Kidney glomerular epithelial cell (primary cell): ENCODE data around the gene GRIK3.
"Not testable (repeated sequence)": the region's sequence is repeated elsewhere in the genome, so short reads cannot be mapped to it uniquely, and the experiment has no call there.

Experiments
- DNase-seq: peaks from one replicate; lab custom pipeline; 2025; lab: John Stamatoyannopoulos, UW

GRIK3 gene

DNA sequence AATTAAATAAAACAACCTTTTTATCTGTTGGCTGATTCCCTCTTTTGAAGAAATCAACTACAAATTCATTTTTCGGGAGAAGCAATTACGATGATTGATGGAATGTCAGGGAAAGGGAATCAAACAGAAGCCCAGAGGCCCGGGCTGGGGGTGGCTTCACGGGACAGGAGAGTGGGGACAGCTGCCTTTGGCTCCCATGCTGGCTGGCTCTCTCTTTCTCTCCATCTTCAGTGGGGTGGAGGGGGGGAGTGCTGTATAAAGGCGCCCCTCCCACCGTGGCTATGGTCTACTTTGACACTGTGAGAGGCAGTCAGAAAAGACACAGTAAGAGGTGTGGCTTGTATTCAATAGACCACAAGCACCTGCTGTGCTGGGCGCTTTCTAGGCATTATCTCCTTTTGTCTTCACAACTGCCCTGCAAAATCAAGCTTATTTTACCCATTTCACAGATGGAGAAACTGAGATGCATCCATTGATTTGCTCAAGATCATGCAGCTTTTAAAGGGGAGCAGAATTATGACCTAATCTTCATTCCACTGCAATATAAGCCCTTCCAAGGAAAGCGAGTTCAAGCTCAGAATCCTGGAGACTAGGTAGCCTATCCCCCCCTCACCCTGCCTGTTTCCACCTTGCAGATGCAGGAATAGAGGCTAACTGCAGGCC lies 92.9 kb downstream of the GRIK3 start:
- DNase-seq: no peak

DNA sequence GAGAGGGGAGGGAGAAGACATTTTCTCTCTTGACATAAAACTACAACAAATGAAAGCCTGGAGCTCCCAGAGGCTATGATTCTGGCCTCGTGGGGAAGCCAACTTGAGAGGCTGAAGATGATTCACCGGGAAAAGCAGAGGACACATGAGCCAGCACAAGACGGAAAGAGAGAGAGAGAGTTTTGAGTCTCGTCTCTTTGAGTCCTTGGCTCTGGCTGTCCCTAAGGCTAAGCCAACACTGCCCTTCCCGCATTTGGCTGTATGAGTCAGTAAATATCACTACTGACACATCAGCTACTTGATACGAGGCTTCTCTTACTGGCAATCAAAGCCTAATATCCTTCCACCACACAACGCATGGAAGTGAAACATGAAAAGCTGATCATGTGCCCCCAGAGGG lies 95.5 kb downstream of the GRIK3 start:
- no peak for DNase-seq

GRCh38 chr1:36937371-36937770 lies 96.9 kb downstream of the GRIK3 start:
- no peak for DNase-seq

DNA sequence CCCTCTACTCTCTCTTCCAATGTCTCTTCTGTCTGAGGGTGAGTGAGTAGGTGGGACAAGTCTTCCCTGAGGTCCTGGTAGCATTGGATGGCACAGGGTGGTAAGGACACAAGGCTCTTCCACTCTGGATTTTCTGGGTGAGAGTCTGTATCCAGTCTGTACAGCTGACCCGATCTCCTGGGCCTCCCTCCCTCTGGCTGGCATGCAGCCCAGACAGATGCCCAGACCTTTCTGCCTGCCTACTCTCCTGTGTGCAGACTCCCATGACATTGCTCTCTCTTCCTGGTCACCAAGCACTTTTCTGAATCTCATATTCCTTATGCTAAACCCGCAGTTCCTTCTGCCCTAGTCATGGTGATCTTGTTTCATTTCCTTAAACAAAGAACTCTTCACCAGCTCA lies 100.3 kb downstream of the GRIK3 start:
- DNase-seq: no peak

- no peak for DNase-seq
Measured at GRCh38 chr1:36927826-36928225, 106.5 kb downstream of the GRIK3 start.

- DNase-seq: no peak
Measured at GRCh38 chr1:36925251-36925650, 109.1 kb downstream of the GRIK3 start.

DNA sequence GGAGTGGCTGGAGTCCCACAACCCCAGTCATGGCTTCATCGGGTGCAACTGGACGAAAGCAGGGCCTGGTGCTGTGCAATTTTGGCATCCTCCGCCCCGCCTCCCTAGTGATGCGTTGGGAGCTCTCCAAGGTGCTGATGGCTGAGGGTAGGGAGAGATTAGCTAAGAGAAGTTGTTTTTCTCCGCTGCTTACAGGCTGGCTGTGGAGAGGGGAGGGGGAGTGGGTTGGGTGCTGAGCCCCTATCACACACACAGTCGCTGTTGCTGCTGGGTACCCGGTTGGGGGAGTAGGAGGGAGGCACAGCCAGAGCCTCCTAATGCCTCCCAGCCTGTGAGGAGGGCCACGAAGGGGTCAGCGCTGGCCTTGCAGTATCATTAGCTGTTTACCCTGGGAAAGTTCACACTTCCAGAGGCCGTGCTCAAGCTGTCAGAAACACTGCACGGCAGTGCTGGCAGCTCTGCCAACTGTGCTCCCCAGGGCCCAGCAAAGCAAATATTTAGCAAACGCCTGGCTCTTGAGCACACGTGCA lies 110.0 kb downstream of the GRIK3 start:
- peak; percentile 1 for DNase-seq

GRCh38 chr1:36922593-36923426 lies 111.5 kb downstream of the GRIK3 start:
- DNase-seq: no peak

DNA sequence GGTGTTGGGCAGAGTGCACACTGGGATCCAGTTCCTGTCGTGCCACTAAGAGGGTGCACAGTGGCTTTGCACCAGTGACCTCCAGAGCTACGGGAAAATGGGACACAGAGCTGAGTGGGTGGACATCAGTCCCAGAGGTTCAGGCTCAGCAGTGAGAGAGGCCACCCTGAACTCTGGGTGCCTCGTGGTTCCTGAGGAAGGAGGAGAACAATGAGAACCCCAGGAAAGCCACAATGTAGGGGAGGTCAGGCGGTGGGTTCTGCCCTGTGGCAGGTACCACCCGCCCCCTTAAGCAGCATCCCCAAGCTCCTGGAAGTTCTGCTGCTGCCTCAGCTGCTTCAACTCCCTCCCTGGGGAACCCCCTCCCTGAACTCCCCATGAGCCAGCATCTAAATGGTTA lies 112.2 kb downstream of the GRIK3 start:
- no peak for DNase-seq

GRCh38 chr1:36920801-36921405 lies 113.4 kb downstream of the GRIK3 start:
- DNase-seq: no peak

GRCh38 chr1:36920371-36920770 lies 113.9 kb downstream of the GRIK3 start:
- DNase-seq: no peak

GRCh38 chr1:36919491-36920145 lies 114.7 kb downstream of the GRIK3 start:
- DNase-seq: no peak

- no peak for DNase-seq
Measured at GRCh38 chr1:36918604-36919003, 115.7 kb downstream of the GRIK3 start.

DNA sequence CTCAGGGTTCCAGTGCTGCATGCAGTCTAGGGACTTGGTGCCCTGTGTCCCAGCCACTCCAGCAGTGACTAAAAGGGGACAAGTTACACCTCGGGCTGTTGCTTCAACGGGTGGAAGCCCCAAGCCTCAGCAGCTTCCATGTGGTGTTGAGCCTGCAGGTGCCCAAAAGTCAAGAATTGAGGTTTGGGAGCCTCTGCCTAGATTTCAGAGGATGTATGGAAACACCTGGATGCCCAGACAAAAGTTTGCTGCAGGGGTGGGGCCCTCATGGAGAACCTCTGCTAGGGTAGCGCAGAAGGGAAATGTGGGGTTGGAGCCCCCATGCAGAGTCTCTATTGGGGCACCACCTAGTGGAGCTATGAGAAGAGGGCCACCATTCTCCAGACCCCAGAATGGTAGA lies 117.8 kb downstream of the GRIK3 start:
- DNase-seq: not testable (repeated sequence)

- no peak for DNase-seq
Measured at GRCh38 chr1:36913484-36914060, 120.7 kb downstream of the GRIK3 start.

DNA sequence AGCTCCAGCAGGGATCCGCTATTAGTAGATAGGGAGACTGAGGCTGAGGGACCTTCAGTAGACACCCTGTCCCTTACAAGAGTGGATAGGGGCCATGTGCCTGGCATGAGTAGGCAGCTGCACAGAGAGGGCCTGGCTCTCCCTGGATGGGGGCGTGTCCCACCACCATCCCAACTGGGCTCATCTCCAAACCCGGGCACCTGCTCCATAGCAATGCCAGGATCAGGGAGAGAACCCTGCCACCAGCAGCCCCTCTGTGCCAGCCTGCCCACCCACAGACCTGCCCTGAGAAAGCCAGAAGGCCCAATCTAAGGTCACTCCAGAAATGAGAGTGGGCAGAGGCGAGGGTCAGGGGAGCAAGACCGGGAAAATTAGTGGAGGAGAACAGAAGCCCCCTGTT lies 121.3 kb downstream of the GRIK3 start:
- no peak for DNase-seq

DNA sequence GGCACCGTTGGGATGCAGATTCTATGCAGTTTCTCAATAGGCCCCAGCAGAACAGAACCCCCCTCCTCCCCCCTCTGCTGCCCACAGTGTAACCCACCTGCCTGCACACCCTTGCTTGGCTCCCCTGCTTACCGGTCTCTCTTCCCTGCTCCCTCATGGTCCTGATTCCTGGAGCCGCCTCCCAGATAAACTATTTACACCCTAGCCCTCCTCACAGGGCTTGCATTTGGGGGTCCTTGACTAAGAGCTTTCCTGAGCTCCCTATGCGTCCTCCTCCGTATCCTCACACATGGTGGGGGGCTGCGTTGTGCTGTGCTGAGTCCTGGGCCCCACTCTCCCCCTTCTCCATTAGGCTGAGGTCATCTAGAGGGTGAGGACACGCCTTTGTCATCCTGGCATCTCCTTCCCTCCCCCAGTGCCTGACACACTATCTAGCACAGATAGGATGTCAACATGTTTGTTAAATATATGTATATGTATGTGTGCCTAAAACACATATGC lies 121.9 kb downstream of the GRIK3 start:
- DNase-seq: no peak

- DNase-seq: no peak
Measured at GRCh38 chr1:36911561-36912364, 122.6 kb downstream of the GRIK3 start.

DNA sequence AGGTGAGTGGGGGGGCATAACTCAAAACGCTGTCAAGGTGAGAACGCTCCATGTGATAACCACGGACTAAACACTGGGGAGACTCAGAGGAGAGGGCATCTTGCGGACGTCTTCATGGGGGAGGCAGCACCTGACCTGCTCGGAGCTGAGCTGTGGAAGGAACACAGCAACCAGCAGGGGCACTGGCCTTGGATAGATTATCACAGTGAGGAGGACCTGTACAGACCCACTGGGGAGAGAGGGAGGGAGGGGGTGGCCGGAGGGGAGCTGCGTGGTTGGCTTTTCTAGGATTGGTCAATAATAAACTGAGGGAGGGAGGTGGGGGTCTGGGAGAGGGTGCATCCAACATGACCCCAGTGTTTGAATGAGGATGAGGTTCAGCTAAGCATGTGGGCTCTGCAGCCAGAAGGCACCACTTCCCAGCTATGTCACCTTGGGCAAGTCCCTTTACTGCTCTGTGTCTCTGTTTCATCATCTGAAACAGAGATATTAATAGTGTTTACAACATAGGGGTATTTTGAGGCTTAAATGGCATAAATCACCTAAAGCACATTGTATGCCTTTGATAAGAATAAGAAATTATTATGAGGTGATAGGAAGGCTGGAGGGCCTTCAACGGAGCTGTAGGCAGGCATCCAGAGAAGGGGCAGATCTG lies 123.3 kb downstream of the GRIK3 start:
- DNase-seq: no peak

- DNase-seq: no peak
Measured at GRCh38 chr1:36909946-36910725, 124.2 kb downstream of the GRIK3 start.
